Urinary bladder (tissue), 4 donors: ENCODE data around the gene ZNF30. TPM values are rescaled to one million over a fixed set of nuclear protein-coding genes. Genes with fewer than 3 reads are reported as not detected.
A peak's percentile ranks its signal among the peaks of the same experiment; 100 is the strongest.
"Not testable (repeated sequence)": the region's sequence is repeated elsewhere in the genome, so short reads cannot be mapped to it uniquely, and the experiment has no call there.

Experiments
- DNase-seq: peaks from one replicate; pipeline ENCODE4 v3.0.0-alpha.2; 2015; ENCODE audit errors: extremely low spot score
- H3K27ac ChIP-seq: one replicate; pipeline ENCODE4 v1.5.1; 2013; ENCODE audit warnings: low read depth, mild to moderate bottlenecking, moderate library complexity
- H3K36me3 ChIP-seq: one replicate; pipeline ENCODE4 v1.6.1; 2013; ENCODE audit warnings: mild to moderate bottlenecking, moderate library complexity; ENCODE audit not compliant: insufficient read depth
- H3K4me1 ChIP-seq: one replicate; pipeline ENCODE4 v1.6.1; 2013; ENCODE audit warnings: mild to moderate bottlenecking, moderate library complexity; ENCODE audit not compliant: insufficient read depth
- H3K4me3 ChIP-seq: one replicate; pipeline ENCODE4 v1.5.1; 2013; ENCODE audit warnings: low read depth, low read length
- whole genome bisulfite sequencing: extraction: QIAGEN DNeasy Blood & Tissue Kit; methylation state at CpG from one replicate; pipeline ENCODE4 v1.1.7; 2013; 5-methylcytosine and 5-hydroxymethylcytosine counted together
- polyA plus RNA-seq: library from polyadenylated mRNA; stranded (reverse); fragments of 200-250 nt; gene quantifications from one replicate; pipeline ENCODE4 v1.2.3, GENCODE V29; 2013
- total RNA-seq: library from RNA; depleted of rRNA; stranded (reverse); fragments of >200 nt; gene quantifications from one replicate; pipeline ENCODE4 v1.2.3, GENCODE V29; 2014
- donor health status: healthy with polysubstance abuse.
- donor health status: healthy.

The ZNF30 gene
- total RNA-seq: 5.2 TPM
- 2.2 TPM for polyA plus RNA-seq

GRCh38 chr19:34926685-34927375, at the start of gene ZNF30:
Gene ZNF30 (plus strand): TSS chr19:34926903. CDS start chr19:34929948, 3,045 bp downstream.
- Histone ChIP-seq H3K4me1 (no peaks in the 10 kb centered on the region), H3K36me3 (peaks cover 1% of the 10 kb centered on the region), H3K4me3 (peak within 1 kb of the TSS; percentile 62), H3K27ac (no peak within 1 kb of the TSS)
- peak; percentile 75 for DNase-seq
- WGBS: under 1% methylated on average over 53 of the region's 53 CpGs

DNA sequence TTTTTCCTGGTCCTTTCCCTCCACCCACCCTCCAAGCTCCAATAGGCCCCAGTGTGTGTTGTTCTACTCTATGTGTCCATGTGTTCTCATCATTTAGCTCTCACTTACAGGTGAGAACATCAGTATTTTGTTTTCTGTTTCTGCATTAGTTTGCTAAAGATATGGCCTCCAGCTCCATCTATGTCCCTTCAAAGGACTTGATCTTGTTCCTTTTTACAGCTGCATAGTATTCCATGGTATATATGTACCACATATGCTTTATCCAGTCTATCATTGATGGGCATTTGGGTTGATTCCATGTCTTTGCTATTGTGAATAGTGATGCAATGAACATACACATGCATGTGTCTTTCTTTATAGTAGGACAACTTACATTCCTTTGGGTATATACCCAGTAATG, 47.1 kb upstream of the ZNF30 start:
- H3K36me3 ChIP-seq: no peaks in the 10 kb centered on the region
- H3K27ac ChIP-seq: no peak overlapping the region
- no peak overlapping the region for H3K4me3 ChIP-seq
- no peaks in the 10 kb centered on the region for H3K4me1 ChIP-seq
- no peak for DNase-seq

DNA sequence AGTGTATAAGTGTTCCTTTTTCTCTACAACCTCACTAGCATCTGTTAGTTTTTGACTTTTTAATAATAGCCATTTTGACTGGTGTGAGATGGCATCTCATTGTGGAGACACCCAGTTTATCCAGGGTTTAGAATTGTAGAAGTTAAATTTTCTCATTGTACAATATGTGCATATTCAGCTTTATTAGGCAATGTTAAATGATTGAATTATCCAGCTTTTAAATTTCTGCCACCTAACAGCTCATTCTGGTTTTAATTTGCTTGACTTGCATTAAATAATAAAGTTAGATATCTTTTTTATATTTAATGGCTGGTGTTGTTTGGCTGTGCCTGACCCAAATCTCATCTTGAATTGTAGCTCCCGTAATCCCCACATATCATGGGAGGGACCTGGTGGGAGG, 46.7 kb upstream of the ZNF30 start:
- no peaks in the 10 kb centered on the region for H3K36me3 ChIP-seq
- no peak for DNase-seq
- 92% methylated on average over 1 of the region's 1 CpG for WGBS
- no peaks in the 10 kb centered on the region for H3K4me1 ChIP-seq
- H3K4me3 ChIP-seq: no peak overlapping the region
- H3K27ac ChIP-seq: no peak overlapping the region

GRCh38 chr19:34881982-34882381, 44.7 kb upstream of the ZNF30 start:
- 25% methylated on average over 1 of the region's 1 CpG for WGBS
- H3K4me1 ChIP-seq: no peaks in the 10 kb centered on the region
- no peak overlapping the region for H3K4me3 ChIP-seq
- no peak overlapping the region for H3K27ac ChIP-seq
- no peaks in the 10 kb centered on the region for H3K36me3 ChIP-seq
- no peak for DNase-seq

DNA sequence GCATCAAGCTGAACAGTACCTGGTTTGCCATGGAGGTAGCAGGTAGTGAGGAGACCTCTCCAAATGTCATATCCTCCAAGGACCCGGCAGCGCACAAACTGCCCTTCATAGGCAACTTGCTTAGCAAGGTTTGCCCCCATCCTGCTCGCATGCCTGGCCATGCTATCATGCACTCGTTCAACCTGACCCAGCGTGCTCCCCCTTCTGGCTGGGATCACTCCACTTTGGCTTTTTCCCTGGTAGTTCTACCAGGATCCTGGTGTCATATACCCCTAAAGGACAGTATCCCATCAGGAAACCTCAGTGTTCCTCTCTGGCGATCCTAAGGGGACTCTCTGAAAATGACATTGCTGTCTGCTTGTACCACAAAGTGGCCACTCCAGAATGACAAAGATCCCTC, 38.6 kb upstream of the ZNF30 start:
- no peaks in the 10 kb centered on the region for H3K36me3 ChIP-seq
- DNase-seq: no peak
- no peak overlapping the region for H3K27ac ChIP-seq
- 81% methylated on average over 6 of the region's 6 CpGs for WGBS
- H3K4me3 ChIP-seq: no peak overlapping the region
- no peaks in the 10 kb centered on the region for H3K4me1 ChIP-seq

GRCh38 chr19:34900245-34900644, 26.5 kb upstream of the ZNF30 start:
- Histone ChIP-seq H3K27ac (no peak overlapping the region), H3K4me3 (no peak overlapping the region), H3K36me3 (no peaks in the 10 kb centered on the region), H3K4me1 (no peaks in the 10 kb centered on the region)
- no peak for DNase-seq
- 75% methylated on average over 2 of the region's 2 CpGs for WGBS

- H3K27ac ChIP-seq: no peak overlapping the region
- no peak for DNase-seq
- WGBS: 4% methylated on average over 59 of the region's 59 CpGs
- H3K4me3 ChIP-seq: no peak overlapping the region
- H3K4me1 ChIP-seq: no peaks in the 10 kb centered on the region
- no peaks in the 10 kb centered on the region for H3K36me3 ChIP-seq
Measured at GRCh38 chr19:34904664-34905527, 21.8 kb upstream of the ZNF30 start.

DNA sequence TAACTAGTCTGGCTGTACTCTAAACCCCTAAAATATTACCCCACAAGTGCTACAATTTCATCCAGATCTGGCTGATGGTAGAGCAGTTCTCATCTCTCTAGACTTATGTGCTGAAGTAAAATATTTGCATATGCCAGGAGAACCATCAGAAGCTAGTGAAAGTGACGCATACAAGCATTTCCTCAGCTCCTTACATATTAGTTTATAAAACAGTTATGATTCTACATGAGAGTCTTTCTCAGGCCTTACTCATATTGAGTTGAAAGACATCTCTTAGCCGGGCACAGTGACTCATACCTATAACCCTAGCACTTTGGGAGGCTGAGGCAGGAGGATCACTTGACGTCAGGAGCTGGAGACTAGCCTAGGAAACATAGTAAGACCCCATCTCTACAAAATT, 15.9 kb upstream of the ZNF30 start:
- H3K36me3 ChIP-seq: no peaks in the 10 kb centered on the region
- no peak overlapping the region for H3K4me3 ChIP-seq
- no peaks in the 10 kb centered on the region for H3K4me1 ChIP-seq
- DNase-seq: no peak
- no peak overlapping the region for H3K27ac ChIP-seq
- 89% methylated on average over 3 of the region's 3 CpGs for WGBS

DNA sequence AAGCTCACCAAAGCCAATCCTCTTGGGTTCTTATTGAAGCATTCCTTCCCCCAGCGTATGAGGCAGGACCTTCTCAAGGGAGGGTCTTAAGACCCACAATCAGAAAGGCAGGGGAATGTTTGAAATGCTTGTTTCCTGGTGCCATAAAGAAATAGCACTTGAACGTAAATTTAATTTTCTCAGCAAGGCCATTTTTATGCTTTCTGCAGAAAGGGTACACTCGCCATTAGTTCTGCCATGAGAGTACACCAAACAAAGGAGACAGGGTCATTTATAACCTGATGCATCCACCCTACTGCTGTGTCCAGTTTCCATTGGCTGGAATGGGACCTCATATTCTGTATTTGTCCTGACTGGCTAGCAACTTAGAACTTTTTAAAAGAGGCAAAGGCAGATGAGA, 9.6 kb upstream of the ZNF30 start:
- DNase-seq, H3K36me3 ChIP-seq, H3K4me1 ChIP-seq, H3K27ac ChIP-seq, H3K4me3 ChIP-seq: not testable (repeated sequence)
- WGBS: 81% methylated on average over 3 of the region's 3 CpGs

- Histone ChIP-seq H3K36me3 (no peaks in the 10 kb centered on the region), H3K27ac (no peak overlapping the region), H3K4me3 (no peak overlapping the region), H3K4me1 (no peaks in the 10 kb centered on the region)
- WGBS: 79% methylated on average over 2 of the region's 2 CpGs
- no peak for DNase-seq
Measured at GRCh38 chr19:34918190-34918589, 8.5 kb upstream of the ZNF30 start.

DNA sequence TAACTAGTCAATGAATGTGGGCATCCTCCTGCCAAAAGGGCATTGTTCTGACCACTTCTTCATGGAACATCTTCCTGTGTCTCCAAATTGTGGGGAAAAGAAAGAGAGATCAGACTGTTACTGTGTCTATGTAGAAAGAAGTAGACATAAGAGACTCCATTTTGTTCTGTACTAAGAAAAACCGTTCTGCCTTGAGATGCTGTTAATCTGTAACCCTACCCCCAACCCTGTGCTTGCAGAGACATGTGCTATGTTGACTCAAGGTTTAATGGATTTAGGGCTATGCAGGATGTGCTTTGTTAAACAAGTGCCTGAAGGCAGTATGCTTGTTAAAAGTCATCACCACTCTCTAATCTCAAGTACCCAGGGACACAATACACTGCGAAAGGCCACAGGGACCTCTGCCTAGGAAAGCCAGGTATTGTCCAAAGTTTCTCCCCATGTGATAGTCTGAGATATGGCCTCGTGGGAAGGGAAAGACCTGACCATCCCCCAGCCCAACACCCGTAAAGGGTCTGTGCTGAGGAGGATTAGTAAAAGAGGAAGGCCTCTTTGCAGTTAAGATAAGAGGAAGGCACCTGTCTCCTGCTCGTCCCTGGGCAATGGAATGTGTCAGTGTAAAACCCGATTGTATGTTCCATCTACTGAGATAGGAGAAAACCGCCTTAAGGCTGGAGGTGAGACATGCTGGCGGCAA, 6.5 kb upstream of the ZNF30 start:
- H3K36me3 ChIP-seq, DNase-seq, H3K4me3 ChIP-seq, H3K27ac ChIP-seq, H3K4me1 ChIP-seq: not testable (repeated sequence)
- WGBS: 63% methylated on average over 8 of the region's 8 CpGs

DNA sequence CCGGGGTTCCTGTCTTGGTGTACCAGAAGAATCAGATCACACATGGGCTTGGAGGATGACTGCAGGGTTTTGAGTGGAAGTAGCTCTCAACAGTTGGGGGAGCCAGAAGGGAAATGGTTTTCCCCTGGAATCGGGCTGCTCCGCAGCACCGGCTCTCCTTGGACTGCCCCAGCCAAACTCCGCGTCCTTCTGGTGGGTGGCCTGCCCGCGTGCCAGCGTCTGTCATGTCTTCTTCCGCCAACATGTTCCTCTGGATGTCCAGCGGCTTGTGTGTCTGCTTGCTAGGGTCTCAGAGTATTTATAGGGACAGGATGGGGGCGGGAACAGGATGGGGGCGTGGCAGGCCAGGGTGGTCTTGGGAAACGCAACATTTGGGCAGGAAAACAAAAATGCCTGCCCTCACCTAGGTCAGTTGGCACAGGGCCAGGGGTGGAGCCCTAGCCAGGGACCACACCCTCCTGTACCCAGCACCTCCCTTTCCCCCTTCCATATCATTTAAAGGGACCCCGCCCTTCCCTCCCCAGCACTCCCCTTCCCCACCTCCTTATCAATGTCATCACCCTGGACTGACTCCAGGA, 1.3 kb upstream of the ZNF30 start:
- 93% methylated on average over 15 of the region's 15 CpGs for WGBS
- H3K36me3 ChIP-seq: no peaks in the 10 kb centered on the region
- no peak for DNase-seq
- H3K4me1 ChIP-seq: no peaks in the 10 kb centered on the region
- no peak overlapping the region for H3K4me3 ChIP-seq
- no peak overlapping the region for H3K27ac ChIP-seq

- Histone ChIP-seq H3K4me3 (no peak overlapping the region), H3K4me1 (no peaks in the 10 kb centered on the region), H3K36me3 (no peaks in the 10 kb centered on the region), H3K27ac (no peak overlapping the region)
- 67% methylated on average over 3 of the region's 3 CpGs for WGBS
- no peak for DNase-seq
Measured at GRCh38 chr19:34926361-34926684, 380 bp upstream of the ZNF30 start.
